Type B pancreatic cell (in vitro differentiated cells): Measurements from ENCODE around the gene DONSON. TPM values are rescaled to one million over a fixed set of nuclear protein-coding genes. Genes with fewer than 3 reads are reported as not detected.

ENCODE experiments used
- DNase-seq: peaks from one replicate; pipeline ENCODE4 v3.0.0; 2021; ENCODE audit warnings: mixed read lengths; ENCODE audit not compliant: unreplicated experiment; ENCODE audit errors: extremely low spot score
- H3K27ac Mint-ChIP-seq: 2 replicates; pipeline ENCODE4 v1.8.0; 2021; ENCODE audit warnings: mild to moderate bottlenecking, mixed read lengths
- H3K27me3 Mint-ChIP-seq: 2 replicates; pipeline ENCODE4 v1.8.0; 2021; ENCODE audit warnings: mixed read lengths
- H3K36me3 Mint-ChIP-seq: 2 replicates; pipeline ENCODE4 v1.8.0; 2021; ENCODE audit warnings: mixed read lengths
- H3K4me1 Mint-ChIP-seq: one replicate; pipeline ENCODE4 v1.8.0; 2021; ENCODE audit warnings: mixed read lengths; ENCODE audit not compliant: unreplicated experiment
- H3K4me3 Mint-ChIP-seq: 2 replicates; pipeline ENCODE4 v1.8.0; 2021; ENCODE audit warnings: mild to moderate bottlenecking, mixed read lengths
- H3K9me3 Mint-ChIP-seq: 2 replicates; pipeline ENCODE4 v1.8.0; 2021; ENCODE audit warnings: mixed read lengths
- total RNA-seq: library from RNA; stranded (reverse); gene quantifications from 2 replicates; pipeline ENCODE4 v1.2.1, GENCODE V29; 2021; ENCODE audit warnings: low replicate concordance
- TF ChIP-seq, protein P1 (sequence below): fragments of 200-600 bp; sonication (generic); conservative IDR thresholded peaks from 2 replicates; pipeline ENCODE4 v1.5.0; 2021; ENCODE audit warnings: antibody characterized with exemption, mild to moderate bottlenecking

DONSON gene
- total RNA-seq, 1 donor from 2014 or later: 27.4 TPM

GRCh38 chr21:33611006-33611744 lies 22.7 kb upstream of the DONSON start:
- TF ChIP-seq, protein P1, sequence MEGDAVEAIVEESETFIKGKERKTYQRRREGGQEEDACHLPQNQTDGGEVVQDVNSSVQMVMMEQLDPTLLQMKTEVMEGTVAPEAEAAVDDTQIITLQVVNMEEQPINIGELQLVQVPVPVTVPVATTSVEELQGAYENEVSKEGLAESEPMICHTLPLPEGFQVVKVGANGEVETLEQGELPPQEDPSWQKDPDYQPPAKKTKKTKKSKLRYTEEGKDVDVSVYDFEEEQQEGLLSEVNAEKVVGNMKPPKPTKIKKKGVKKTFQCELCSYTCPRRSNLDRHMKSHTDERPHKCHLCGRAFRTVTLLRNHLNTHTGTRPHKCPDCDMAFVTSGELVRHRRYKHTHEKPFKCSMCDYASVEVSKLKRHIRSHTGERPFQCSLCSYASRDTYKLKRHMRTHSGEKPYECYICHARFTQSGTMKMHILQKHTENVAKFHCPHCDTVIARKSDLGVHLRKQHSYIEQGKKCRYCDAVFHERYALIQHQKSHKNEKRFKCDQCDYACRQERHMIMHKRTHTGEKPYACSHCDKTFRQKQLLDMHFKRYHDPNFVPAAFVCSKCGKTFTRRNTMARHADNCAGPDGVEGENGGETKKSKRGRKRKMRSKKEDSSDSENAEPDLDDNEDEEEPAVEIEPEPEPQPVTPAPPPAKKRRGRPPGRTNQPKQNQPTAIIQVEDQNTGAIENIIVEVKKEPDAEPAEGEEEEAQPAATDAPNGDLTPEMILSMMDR: no peak
- H3K36me3 Mint-ChIP-seq: peaks cover 11% of the 10 kb centered on the region
- no peaks in the 10 kb centered on the region for H3K27me3 Mint-ChIP-seq
- no peak overlapping the region for H3K4me3 Mint-ChIP-seq
- no peak overlapping the region for H3K27ac Mint-ChIP-seq
- no peaks in the 10 kb centered on the region for H3K4me1 Mint-ChIP-seq
- H3K9me3 Mint-ChIP-seq: no peaks in the 10 kb centered on the region
- DNase-seq: no peak

GRCh38 chr21:33608559-33608958 lies 20.1 kb upstream of the DONSON start:
- Mint-ChIP-seq H3K27me3 (no peaks in the 10 kb centered on the region), H3K9me3 (no peaks in the 10 kb centered on the region), H3K4me1 (peaks cover 4% of the 10 kb centered on the region), H3K36me3 (peaks cover 12% of the 10 kb centered on the region), H3K4me3 (no peak overlapping the region), H3K27ac (peak overlapping the region; percentile 8)
- TF ChIP-seq, protein P1: no peak
- DNase-seq: no peak

- H3K36me3 Mint-ChIP-seq: peaks cover 25% of the 10 kb centered on the region
These were observed 9.6 kb upstream of the DONSON start for GRCh38 chr21:33598051-33598450.

GRCh38 chr21:33587792-33588484 lies 546 bp downstream of the DONSON start:
- peak overlapping the region; percentile 92 for H3K4me3 Mint-ChIP-seq
- peaks cover 20% of the 10 kb centered on the region for H3K4me1 Mint-ChIP-seq
- TF ChIP-seq, protein P1: no peak
- H3K27me3 Mint-ChIP-seq: no peaks in the 10 kb centered on the region
- H3K9me3 Mint-ChIP-seq: no peaks in the 10 kb centered on the region
- H3K36me3 Mint-ChIP-seq: peaks cover 17% of the 10 kb centered on the region
- peak overlapping the region; percentile 75 for H3K27ac Mint-ChIP-seq
- DNase-seq: no peak

More at GRCh38 chr21:33598051-33598450, 9.6 kb upstream of the DONSON start:
- TF ChIP-seq, protein P1: no peak
- H3K9me3 Mint-ChIP-seq: no peaks in the 10 kb centered on the region
- no peak overlapping the region for H3K27ac Mint-ChIP-seq
- DNase-seq: no peak
- no peaks in the 10 kb centered on the region for H3K4me1 Mint-ChIP-seq
- H3K4me3 Mint-ChIP-seq: no peak overlapping the region
- no peaks in the 10 kb centered on the region for H3K27me3 Mint-ChIP-seq

DNA sequence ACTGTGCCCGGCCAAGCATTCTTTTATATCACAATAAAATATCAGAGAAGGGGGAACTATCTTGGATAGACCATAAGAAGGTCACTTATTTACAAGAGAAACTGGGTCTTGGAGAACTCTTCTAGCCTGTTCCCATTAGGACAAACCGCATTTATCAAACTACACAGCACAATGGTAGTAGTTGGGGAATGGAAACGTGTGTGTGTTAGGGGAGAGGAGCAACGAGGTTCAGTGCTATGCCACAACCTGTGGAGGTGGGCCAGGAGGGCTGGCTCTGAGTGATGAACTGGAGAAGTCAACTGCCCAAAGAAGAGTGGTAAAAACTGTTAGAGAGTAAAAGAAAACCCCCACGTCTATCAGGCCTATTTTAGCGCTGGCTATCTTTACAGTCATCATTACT lies 1.6 kb downstream of the DONSON start:
- TF ChIP-seq, protein P1: no peak
- no peaks in the 10 kb centered on the region for H3K27me3 Mint-ChIP-seq
- no peak for DNase-seq
- peak overlapping the region; percentile 83 for H3K4me3 Mint-ChIP-seq
- H3K27ac Mint-ChIP-seq: no peak overlapping the region
- H3K9me3 Mint-ChIP-seq: no peaks in the 10 kb centered on the region
- peaks cover 20% of the 10 kb centered on the region for H3K4me1 Mint-ChIP-seq
- peaks cover 17% of the 10 kb centered on the region for H3K36me3 Mint-ChIP-seq
